HepG2 (cell line): ENCODE measurements around the gene CARD19. TPM values are rescaled to one million over a fixed set of nuclear protein-coding genes. Genes with fewer than 3 reads are reported as not detected.
A peak's percentile ranks its signal among the peaks of the same experiment; 100 is the strongest.

Experiments used
- ATAC-seq: fragments of 200-7000 bp; cut with Tn5 transposase; 3 replicates; pipeline ENCODE4 v1.9.1; 2020; ENCODE audit warnings: mild to moderate bottlenecking, moderate library complexity
- BruUV-seq: library from RNA; stranded (reverse); fragments of 400-500 nt; replicated peaks from 2 replicates; lab custom pipeline; 2021; lab: Mats Ljungman, UMichigan
- CTCF ChIA-PET: fragments of 300-600 bp; formaldehyde crosslinking; extraction: SDS; loops from one replicate; lab custom pipeline; 2021; ENCODE audit warnings: low total read pairs, inconsistent platforms, low intra/inter-chr PET ratio; lab: Yijun Ruan, JAX
- POLR2A ChIA-PET: fragments of 350-600 bp; sonication (Branson Sonifier 250); formaldehyde crosslinking; loops from one replicate; lab custom pipeline; 2020; ENCODE audit warnings: antibody characterized with exemption, inconsistent platforms; lab: Yijun Ruan, JAX
- DNase-seq: peaks from one replicate; pipeline ENCODE4 v3.0.0-alpha.2; 2015; ENCODE audit warnings: low spot score
- FAIRE-seq: peaks from 3 replicates; lab custom pipeline; 2011; peaks lifted over from hg19 to GRCh38; lab: Jason Lieb, UNC
- H2AFZ ChIP-seq: one replicate; pipeline ENCODE4 v1.6.1; 2011; ENCODE audit warnings: low read length, inconsistent platforms
- H3K27ac ChIP-seq: fragments of 300-600 bp; 3 replicates; pipeline ENCODE4 v1.8.0; 2011; ENCODE audit warnings: mixed run types, mild to moderate bottlenecking, mixed read lengths, low read length, inconsistent platforms; ENCODE audit not compliant: insufficient read depth; ENCODE audit errors: extremely low read length
- H3K27me3 ChIP-seq, 2 experiments: fragments of 200-600 bp in 1 of 2; 2 replicates in 1 of 2; 3 replicates in 1 of 2; pipeline versions ENCODE4 v1.6.0 to v1.8.0; 2011; ENCODE audit warnings: low read length in 2 of 2, mild to moderate bottlenecking in 2 of 2, moderate library complexity in 2 of 2, inconsistent platforms in 1 of 2; ENCODE audit not compliant: insufficient read depth in 2 of 2, control insufficient read depth in 1 of 2
- H3K36me3 ChIP-seq, 2 experiments: fragments of 200-600 bp in 1 of 2; replicated peaks in 1 of 2; 2 replicates in 1 of 2; 3 replicates in 1 of 2; pipeline versions ENCODE4 v1.5.1 to v1.8.0; 2011; ENCODE audit warnings: low read length in 2 of 2, inconsistent platforms in 1 of 2; ENCODE audit not compliant: insufficient read depth in 2 of 2, control insufficient read depth in 1 of 2
- H3K4me1 ChIP-seq: 2 replicates; pipeline ENCODE4 v1.5.1; 2012; ENCODE audit warnings: low read length, inconsistent platforms; ENCODE audit not compliant: insufficient read depth
- H3K4me2 ChIP-seq: 2 replicates; pipeline ENCODE4 v1.6.0; 2011; ENCODE audit warnings: low read depth, low read length, inconsistent platforms
- H3K4me3 ChIP-seq, 3 experiments: fragments of 200-600 bp in 1 of 3; sonication (generic), shearing (Covaris generic) in 1 of 3; replicated peaks in 1 of 3; 2 replicates each; pipeline ENCODE4 v1.5.1; 2011 to 2016; ENCODE audit warnings: low read length in 3 of 3, inconsistent platforms in 2 of 3, low read depth in 2 of 3, mild to moderate bottlenecking in 2 of 3, control low read depth in 1 of 3, mixed read lengths in 1 of 3; ENCODE audit not compliant: insufficient read depth in 1 of 3
- H3K79me2 ChIP-seq: one replicate; pipeline ENCODE4 v1.6.1; 2011; ENCODE audit warnings: low read length, inconsistent platforms; ENCODE audit not compliant: insufficient read depth
- H3K9ac ChIP-seq: 2 replicates; pipeline ENCODE4 v1.6.0; 2011; ENCODE audit warnings: mild to moderate bottlenecking, low read depth, low read length, inconsistent platforms; ENCODE audit not compliant: insufficient read depth
- H3K9me3 ChIP-seq: 2 replicates; pipeline ENCODE4 v1.5.1; 2012; ENCODE audit warnings: mild to moderate bottlenecking, low read length
- H4K20me1 ChIP-seq: 2 replicates; pipeline ENCODE4 v1.6.0; 2011; ENCODE audit warnings: inconsistent platforms, mild to moderate bottlenecking, low read length, moderate library complexity; ENCODE audit not compliant: insufficient read depth
- ADNP ChIP-seq: sonication (generic); formaldehyde crosslinking; IDR thresholded peaks from 2 replicates; pipeline ENCODE4 v1.4.0; 2020; ENCODE audit warnings: missing genetic modification reagents
- ARNT2 ChIP-seq: sonication (generic); formaldehyde crosslinking; IDR thresholded peaks from 2 replicates; pipeline ENCODE4 v1.8.0; 2022; ENCODE audit warnings: mild to moderate bottlenecking, low read depth, missing genetic modification reagents, moderate library complexity
- DR1 ChIP-seq: sonication (generic); formaldehyde crosslinking; IDR thresholded peaks from 2 replicates; pipeline ENCODE4 v1.8.0; 2021; ENCODE audit warnings: mild to moderate bottlenecking, missing genetic modification reagents, inconsistent platforms
- ESRRA ChIP-seq: sonication (generic); formaldehyde crosslinking; IDR thresholded peaks from 2 replicates; pipeline ENCODE4 v1.5.1; 2020; ENCODE audit warnings: mild to moderate bottlenecking, low read depth, missing genetic modification reagents
- GATAD1 ChIP-seq: IDR thresholded peaks from 2 replicates; pipeline ENCODE4 v1.6.1; 2016; ENCODE audit warnings: missing genetic modification reagents, missing compliant biosample characterization
- HNF4G ChIP-seq, 2 experiments: sonication (generic) in 1 of 2; formaldehyde crosslinking in 1 of 2; IDR thresholded peaks; 2 replicates each; pipeline versions ENCODE4 v1.4.0 to v1.6.1; 2011 to 2020; ENCODE audit warnings: borderline replicate concordance in 2 of 2, low read depth in 2 of 2, mild to moderate bottlenecking in 2 of 2, low read length in 1 of 2, missing genetic modification reagents in 1 of 2, moderate library complexity in 1 of 2
- IRF2 ChIP-seq: IDR thresholded peaks from 2 replicates; pipeline ENCODE4 v1.6.1; 2018; ENCODE audit warnings: missing genetic modification reagents, missing compliant biosample characterization
- KDM1A ChIP-seq: IDR thresholded peaks from 2 replicates; pipeline ENCODE4 v1.6.1; 2016; ENCODE audit warnings: missing compliant biosample characterization
- MTA3 ChIP-seq: sonication (generic); formaldehyde crosslinking; IDR thresholded peaks from 2 replicates; pipeline ENCODE4 v1.4.0; 2020; ENCODE audit warnings: missing genetic modification reagents
- MTERF4 ChIP-seq: sonication (generic); formaldehyde crosslinking; IDR thresholded peaks from 2 replicates; pipeline ENCODE4 v1.8.0; 2023; ENCODE audit warnings: mild to moderate bottlenecking, missing genetic modification reagents
- MXD1 ChIP-seq: sonication (generic); formaldehyde crosslinking; IDR thresholded peaks from 2 replicates; pipeline ENCODE4 v1.4.0; 2020; ENCODE audit warnings: mild to moderate bottlenecking, missing genetic modification reagents
- PATZ1 ChIP-seq: sonication (generic); formaldehyde crosslinking; IDR thresholded peaks from 2 replicates; pipeline ENCODE4 v1.4.0; 2020; ENCODE audit warnings: missing genetic modification reagents
- PAWR ChIP-seq: sonication (generic); formaldehyde crosslinking; IDR thresholded peaks from 2 replicates; pipeline ENCODE4 v1.4.0; 2020; ENCODE audit warnings: missing genetic modification reagents, mild to moderate bottlenecking, borderline replicate concordance
- PHF20 ChIP-seq: sonication (generic); formaldehyde crosslinking; IDR thresholded peaks from 2 replicates; pipeline ENCODE4 v1.5.0; 2020; ENCODE audit warnings: mild to moderate bottlenecking, missing genetic modification reagents
- SIN3A ChIP-seq: IDR thresholded peaks from 2 replicates; pipeline ENCODE4 v1.6.1; 2011; ENCODE audit warnings: low read depth, mild to moderate bottlenecking, control low read depth, low read length, borderline replicate concordance
- ZNF121 ChIP-seq: sonication (generic); formaldehyde crosslinking; IDR thresholded peaks from 2 replicates; pipeline ENCODE4 v1.5.0; 2020; ENCODE audit warnings: mild to moderate bottlenecking, missing genetic modification reagents
- ZNF225 ChIP-seq: sonication (generic); formaldehyde crosslinking; IDR thresholded peaks from 2 replicates; pipeline ENCODE4 v1.4.0; 2020; ENCODE audit warnings: mild to moderate bottlenecking, missing genetic modification reagents
- ZNF337 ChIP-seq: sonication (generic); formaldehyde crosslinking; IDR thresholded peaks from 2 replicates; pipeline ENCODE4 v1.5.1; 2020; ENCODE audit warnings: missing genetic modification reagents, low read depth, mild to moderate bottlenecking, borderline replicate concordance
- ZNF577 ChIP-seq: sonication (generic); formaldehyde crosslinking; IDR thresholded peaks from 2 replicates; pipeline ENCODE4 v1.4.0; 2020; ENCODE audit warnings: mild to moderate bottlenecking, low read depth, missing genetic modification reagents, borderline replicate concordance
- ZNF781 ChIP-seq: sonication (generic); formaldehyde crosslinking; IDR thresholded peaks from 2 replicates; pipeline ENCODE4 v1.5.1; 2020; ENCODE audit warnings: borderline replicate concordance, mild to moderate bottlenecking, missing genetic modification reagents; ENCODE audit errors: not compliant biosample characterization
- ZSCAN25 ChIP-seq: sonication (generic); formaldehyde crosslinking; IDR thresholded peaks from 2 replicates; pipeline ENCODE4 v1.8.0; 2022; ENCODE audit warnings: mild to moderate bottlenecking, missing genetic modification reagents
- ZSCAN29 ChIP-seq: sonication (generic); formaldehyde crosslinking; conservative IDR thresholded peaks from 2 replicates; pipeline ENCODE4 v1.4.0; 2020; ENCODE audit warnings: mild to moderate bottlenecking, missing genetic modification reagents
- WGBS: methylation state at CpG from one replicate; pipeline ENCODE4 v1.1.6; 2017; ENCODE audit warnings: low lambda C conversion rate; 5-methylcytosine and 5-hydroxymethylcytosine counted together
- in situ Hi-C: cut with HindIII; loops from 2 replicates; pipeline ENCODE4 v1.10.0; 2017; ENCODE audit warnings: low pct_unique_long_range_greater_than_20kb; ENCODE audit not compliant: extremely low pct_ligation_motif_present
- intact Hi-C: fragments of 100-400 bp; cut with micrococcal nuclease; formaldehyde crosslinking; loops from one replicate; pipeline ENCODE4 v1.10.0; 2022; ENCODE audit not compliant: unreplicated experiment
- polyA plus RNA-seq, 8 experiments: library from polyadenylated mRNA; depleted of rRNA in 3 of 8; stranded (reverse) in 7 of 8; unstranded in 1 of 8; fragments of >200 nt; fragmentation: Illumina TruSeq in 4 of 8; extraction: Trizol in 4 of 8; gene quantifications; 2 replicates each; pipeline versions ENCODE4 v1.2.1 to v1.2.3, GENCODE V29; 2011 to 2016; ENCODE audit warnings: low read depth in 4 of 8, missing spikeins in 1 of 8, mixed read lengths in 1 of 8; ENCODE audit not compliant: insufficient read depth in 1 of 8
- total RNA-seq, 5 experiments: library from RNA; depleted of rRNA; stranded (reverse); fragments of >200 nt; fragmentation: Illumina TruSeq; extraction: Trizol; gene quantifications; 2 replicates each; pipeline ENCODE4 v1.2.3, GENCODE V29; 2016; ENCODE audit warnings: low read depth in 1 of 5

The CARD19 gene
- total and polyA plus RNA-seq, 2 of the 13 experiments (the other 11 are each of a cell fraction or from before 2014, with no cell fraction given): 18.4 to 47.2 TPM

DNA sequence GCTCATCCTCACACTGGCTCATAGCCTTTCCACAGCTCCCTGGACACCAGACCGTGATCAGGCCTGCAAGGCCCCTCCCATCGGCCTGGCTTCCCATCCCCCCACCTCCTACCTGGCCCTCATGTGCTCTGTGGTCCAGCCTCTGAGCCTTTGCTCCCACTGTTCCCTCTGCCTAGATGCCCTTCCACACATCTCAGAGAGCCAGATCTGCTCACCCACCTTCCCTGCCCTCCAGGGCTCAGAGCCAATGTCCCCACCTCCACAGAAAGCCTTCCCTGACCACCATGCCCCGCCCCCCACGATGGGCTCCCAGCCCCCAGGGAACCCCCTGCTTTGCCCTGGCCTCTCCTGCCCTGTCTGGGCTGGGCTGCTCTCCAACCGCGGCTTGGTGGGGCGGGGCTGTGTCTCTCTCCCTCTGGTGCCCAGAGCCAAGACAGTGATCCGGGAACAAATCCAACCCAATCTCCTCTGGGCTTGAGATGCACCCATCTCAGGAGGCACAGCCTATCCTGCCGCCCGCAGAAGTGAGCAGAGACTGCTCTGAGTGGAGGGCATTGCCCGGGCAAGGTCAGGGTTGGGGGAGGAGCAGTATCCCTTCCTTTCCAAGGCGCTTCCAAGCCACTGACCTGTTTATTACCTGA, 36.4 kb downstream of the CARD19 start:
- no peaks in the 10 kb centered on the region for H3K9me3 ChIP-seq
- peak overlapping the region; percentile 85 to 96 (median 92) for H3K4me3 ChIP-seq
- intact Hi-C loops: no loop called here
- H3K27me3 ChIP-seq: peaks cover 0 to 6% of the 10 kb centered on the region in 2 experiments; a peak in 1 of 5 replicates
- ATAC-seq (no peak), FAIRE-seq (no peak), DNase-seq (no peak)
- CTCF ChIA-PET: no interaction called here
- H3K4me1 ChIP-seq: peaks cover 84% of the 10 kb centered on the region
- peak overlapping the region; percentile 99 for H3K27ac ChIP-seq
- POLR2A ChIA-PET: interaction anchor here (2.2 to 7.5 kb wide), 3 partner anchors 11 to 166 kb away, joined by 30 to 195 read pairs (median 34); no protein-coding TSS in a partner anchor
- 16% methylated on average over 5 of the region's 12 CpGs for WGBS
- BruUV-seq: no TSS peak
- H3K4me2 ChIP-seq: peak overlapping the region; percentile 98
- H3K36me3 ChIP-seq: peaks cover 5 to 6% of the 10 kb centered on the region in 2 experiments; a peak in 3 of 5 replicates
- no peaks in the 10 kb centered on the region for H4K20me1 ChIP-seq
- H3K79me2 ChIP-seq: peaks cover 61% of the 10 kb centered on the region
- in situ Hi-C loops: no loop called here
- no peak overlapping the region for H2AFZ ChIP-seq
- peak overlapping the region; percentile 99 for H3K9ac ChIP-seq
- TF ChIP-seq PATZ1 (CRISPR knock-in tag): no peak
- peak; percentile 93 for TF ChIP-seq ZNF121
- TF ChIP-seq ZNF225 (CRISPR knock-in tag): 0 out of 2 replicates have a peak, but pooled peaks have one; percentile 32
- no peak for TF ChIP-seq ZNF337 (CRISPR knock-in tag)
- TF ChIP-seq SIN3A: 0 out of 2 replicates have a peak, but pooled peaks have one; percentile 26
- no peak for TF ChIP-seq ARNT2 (CRISPR knock-in tag)
- TF ChIP-seq ZSCAN29 (CRISPR knock-in tag): no peak
- TF ChIP-seq MTERF4 (CRISPR knock-in tag): no peak
- no peak for TF ChIP-seq ZSCAN25 (CRISPR knock-in tag)
- no peak for TF ChIP-seq IRF2 (CRISPR knock-in tag)
- TF ChIP-seq ZNF781 (CRISPR knock-in tag): no peak
- TF ChIP-seq ZNF577 (CRISPR knock-in tag): no peak
- peak; percentile 89 for TF ChIP-seq KDM1A (CRISPR knock-in tag)
- TF ChIP-seq PHF20: no peak
- TF ChIP-seq ESRRA (CRISPR knock-in tag): 0 out of 2 replicates have a peak, but pooled peaks have one; percentile 44
- no peak for TF ChIP-seq HNF4G (IDR thresholded peaks at IDR 0.05; ENCODE audit: borderline replicate concordance, low read depth, low read length)
- no peak for TF ChIP-seq HNF4G (CRISPR knock-in tag; IDR thresholded peaks at IDR 0.05; ENCODE audit: borderline replicate concordance, low read depth)
- TF ChIP-seq PAWR (CRISPR knock-in tag): no peak
- TF ChIP-seq MXD1: peak; percentile 52; the same call in 1 of the 2 replicates
- no peak; the same call in 1 of the 2 replicates for TF ChIP-seq GATAD1 (CRISPR knock-in tag)
- TF ChIP-seq MTA3 (CRISPR knock-in tag): no peak
- peak; percentile 71; the same call in 1 of the 2 replicates for TF ChIP-seq ADNP (CRISPR knock-in tag)
- TF ChIP-seq DR1: no peak
